ENCODE results near the gene SMYD3. TPM values are rescaled to one million over a fixed set of nuclear protein-coding genes. Genes with fewer than 3 reads are reported as not detected.

Gene SMYD3
- total and polyA plus RNA-seq, 2 of the 4 experiments (the other 2 are of a cell fraction), result 26.5 to 37.6 TPM

- Histone ChIP-seq H3K9ac (ENCODE audit: low read depth, low read length) (no peak overlapping the region), H3K14ac (replicated peaks; ENCODE audit: low read depth, low read length) (no peak overlapping the region), H3K56ac (ENCODE audit: extremely low read depth, insufficient read depth, low read length) (no peak overlapping the region), H3K18ac (ENCODE audit: low read depth, low read length) (no peak overlapping the region), H4K8ac (ENCODE audit: low read depth in 2 of 2, low read length in 2 of 2) (no peak overlapping the region), H3K23ac (ENCODE audit: low read depth, low read length) (no peak overlapping the region), H3K4me1 (ENCODE audit: control insufficient read depth, insufficient read depth, low read length) (peaks cover 3% of the 10 kb centered on the region), H2AK5ac (ENCODE audit: low read depth, low read length) (no peak overlapping the region), H3K4me3 (ENCODE audit: insufficient read depth, low read depth, low read length) (no peak overlapping the region), H3K79me1 (ENCODE audit: low read depth in 1 of 2, low read length in 2 of 2) (no peaks in the 10 kb centered on the region), H2BK5ac (ENCODE audit: low read depth, low read length, poor library complexity, severe bottlenecking) (no peak overlapping the region), H3K4ac (ENCODE audit: low read depth, low read length) (no peak overlapping the region), H4K5ac (ENCODE audit: low read depth, low read length) (no peak overlapping the region), H3K4me2 (ENCODE audit: low read depth, low read length) (no peak overlapping the region), H3K27me3 (ENCODE audit: control insufficient read depth, insufficient read depth, low read length) (no peaks in the 10 kb centered on the region), H4K20me1 (ENCODE audit: insufficient read depth, low read length) (no peaks in the 10 kb centered on the region), H3K9me3 (ENCODE audit: control insufficient read depth, insufficient read depth, low read length) (no peaks in the 10 kb centered on the region), H2BK15ac (ENCODE audit: low read depth, low read length) (no peak overlapping the region), H3K9me1 (ENCODE audit: insufficient read depth, low read length) (peaks cover 6% of the 10 kb centered on the region; the same call in 1 of the 2 replicates), H2BK20ac (ENCODE audit: low read depth, low read length) (no peak overlapping the region), H2BK120ac (ENCODE audit: low read depth, low read length) (no peak overlapping the region), H3K36me3 (ENCODE audit: control insufficient read depth, insufficient read depth, low read length) (no peaks in the 10 kb centered on the region), H2AK9ac (replicated peaks; ENCODE audit: low read depth, low read length, poor library complexity) (no peak overlapping the region), H2AFZ (replicated peaks; ENCODE audit: low read length, poor library complexity) (no peak overlapping the region), H4K91ac (ENCODE audit: insufficient read depth, low read depth, low read length) (no peak overlapping the region), H3K27ac (ENCODE audit: insufficient read depth, low read length) (no peak overlapping the region)
- no CpG with 5 or more reads among the region's 1 CpG for WGBS, 2 experiments (ENCODE audit: extremely low coverage in 2 of 2, insufficient read length in 1 of 2)
- no TSS peak for BruUV-seq (replicated peaks)
- dilution Hi-C loops (cut with HindIII; ENCODE audit: low sequenced_read_pairs, unreplicated experiment) (no loop called here), in situ Hi-C loops (cut with MboI; ENCODE audit: low sequenced_read_pairs) (no loop called here), intact Hi-C loops (cut with micrococcal nuclease) (no loop called here)
- DNase-seq (no peak), ATAC-seq (ENCODE audit: low read depth) (no peak)
- CTCF ChIA-PET, result interaction anchor here (1.4 kb wide), 1 partner anchor 93 kb away, joined by 3 read pairs; no protein-coding TSS in a partner anchor
- no peak for TF ChIP-seq ELK1 (IDR thresholded peaks at IDR 0.05; ENCODE audit: borderline replicate concordance, low read depth, low read length)
- TF ChIP-seq CEBPB (IDR thresholded peaks at IDR 0.05; ENCODE audit: low read depth, low read length), result no peak
- no peak for TF ChIP-seq FOS (IDR thresholded peaks at IDR 0.05; ENCODE audit: low read depth, low read length)
- TF ChIP-seq CTCF (conservative IDR thresholded peaks at IDR 0.05; ENCODE audit: low read depth, low read length), result no peak
- TF ChIP-seq NFE2L2 (IDR thresholded peaks at IDR 0.05; ENCODE audit: low read depth, low read length), result no peak
- no peak for TF ChIP-seq USF2 (IDR thresholded peaks at IDR 0.05; ENCODE audit: low read depth, low read length)
- no peak for TF ChIP-seq CHD1 (IDR thresholded peaks at IDR 0.05; ENCODE audit: low read depth, low read length)
- no peak for TF ChIP-seq RFX5 (IDR thresholded peaks at IDR 0.05; ENCODE audit: low read depth, low read length)
- no peak for TF ChIP-seq MXI1 (IDR thresholded peaks at IDR 0.05; ENCODE audit: borderline replicate concordance, low read depth, low read length)
- no peak for TF ChIP-seq POLR2A (IDR thresholded peaks at IDR 0.05; ENCODE audit: low read depth, low read length)
- TF ChIP-seq BHLHE40 (IDR thresholded peaks at IDR 0.05; ENCODE audit: low read depth, low read length), result no peak
- no peak for TF ChIP-seq MAFK (IDR thresholded peaks at IDR 0.05; ENCODE audit: low read depth, low read length)
- TF ChIP-seq SMC3 (IDR thresholded peaks at IDR 0.05; ENCODE audit: low read depth, low read length), result no peak
- TF ChIP-seq RCOR1 (IDR thresholded peaks at IDR 0.05; ENCODE audit: insufficient replicate concordance, low read length), result no peak
- no peak for TF ChIP-seq RAD21 (IDR thresholded peaks at IDR 0.05; ENCODE audit: low read length)
- no peak for TF ChIP-seq MAZ (IDR thresholded peaks at IDR 0.05; ENCODE audit: borderline replicate concordance, low read depth, low read length)
- POLR2A ChIA-PET (ENCODE audit: unreplicated experiment), result no interaction called here
Observed at GRCh38 chr1:246162560-246162959, 344.5 kb downstream of the SMYD3 start.
